Right forelimb (tissue), 1 donor: ENCODE measurements around the gene DHCR7.

Source experiments
- DNase-seq: peaks from one replicate; pipeline ENCODE4 v3.0.0-alpha.2; 2018

Gene DHCR7

GRCh38 chr11:71406681-71407080 is 41.5 kb downstream of the DHCR7 start:
- DNase-seq: no peak

- no peak for DNase-seq
Measured at GRCh38 chr11:71404209-71404608, 44.0 kb downstream of the DHCR7 start.

- DNase-seq: no peak
Measured at GRCh38 chr11:71402878-71403277, 45.3 kb downstream of the DHCR7 start.

- DNase-seq: no peak
Measured at GRCh38 chr11:71400216-71400615, 48.0 kb downstream of the DHCR7 start.

- DNase-seq: no peak
Measured at GRCh38 chr11:71399341-71399740, 48.9 kb downstream of the DHCR7 start.

GRCh38 chr11:71397961-71398360 is 50.2 kb downstream of the DHCR7 start:
- DNase-seq: no peak

GRCh38 chr11:71397331-71397860 is 50.8 kb downstream of the DHCR7 start:
- DNase-seq: no peak

- DNase-seq: no peak
Measured at GRCh38 chr11:71396548-71397123, 51.6 kb downstream of the DHCR7 start.

GRCh38 chr11:71395774-71396173 is 52.4 kb downstream of the DHCR7 start:
- no peak for DNase-seq

- no peak for DNase-seq
Measured at GRCh38 chr11:71395263-71395560, 53.0 kb downstream of the DHCR7 start.

- DNase-seq: no peak
Measured at GRCh38 chr11:71393283-71393682, 54.9 kb downstream of the DHCR7 start.

GRCh38 chr11:71391796-71392195 is 56.4 kb downstream of the DHCR7 start:
- peak; percentile 67 for DNase-seq

GRCh38 chr11:71391352-71391751 is 56.8 kb downstream of the DHCR7 start:
- DNase-seq: no peak

- no peak for DNase-seq
Measured at GRCh38 chr11:71388637-71389235, 59.5 kb downstream of the DHCR7 start.

GRCh38 chr11:71387784-71388636 is 60.2 kb downstream of the DHCR7 start:
- DNase-seq: no peak

- no peak for DNase-seq
Measured at GRCh38 chr11:71387200-71387599, 61.0 kb downstream of the DHCR7 start.

- DNase-seq: no peak
Measured at GRCh38 chr11:71386202-71386601, 62.0 kb downstream of the DHCR7 start.

GRCh38 chr11:71385091-71385490 is 63.1 kb downstream of the DHCR7 start:
- DNase-seq: no peak

GRCh38 chr11:71384561-71384960 is 63.6 kb downstream of the DHCR7 start:
- DNase-seq: no peak
